NCI-H1694 treated with DMSO at 0.1 percent for 48 hours (cell line): ENCODE results near the gene ETFA.
"Not testable (repeated sequence)": the region's sequence is repeated elsewhere in the genome, so short reads cannot be mapped to it uniquely, and the experiment has no call there.

ENCODE experiments used
- DNase-seq: peaks from one replicate; lab custom pipeline; 2025; lab: John Stamatoyannopoulos, UW

ETFA gene

GRCh38 chr15:76270876-76271275 lies 40.4 kb downstream of the ETFA start:
- DNase-seq = no peak

GRCh38 chr15:76267077-76267476 lies 44.2 kb downstream of the ETFA start:
- DNase-seq = no peak

GRCh38 chr15:76265769-76266168 lies 45.5 kb downstream of the ETFA start:
- DNase-seq = not testable (repeated sequence)

GRCh38 chr15:76260246-76260938 lies 50.9 kb downstream of the ETFA start:
- DNase-seq = no peak

- DNase-seq = no peak
Measured at GRCh38 chr15:76259392-76259791, 51.9 kb downstream of the ETFA start.

- DNase-seq = no peak
Measured at GRCh38 chr15:76258460-76258859, 52.8 kb downstream of the ETFA start.

- no peak for DNase-seq
Measured at GRCh38 chr15:76253691-76254473, 57.4 kb downstream of the ETFA start.

- no peak for DNase-seq
Measured at GRCh38 chr15:76252249-76252648, 59.0 kb downstream of the ETFA start.

- DNase-seq = no peak
Measured at GRCh38 chr15:76251717-76252116, 59.6 kb downstream of the ETFA start.

GRCh38 chr15:76245072-76245610 lies 66.1 kb downstream of the ETFA start:
- no peak for DNase-seq

GRCh38 chr15:76239786-76240185 lies 71.5 kb downstream of the ETFA start:
- DNase-seq = no peak

GRCh38 chr15:76236350-76236749 lies 74.9 kb downstream of the ETFA start:
- DNase-seq = no peak

- DNase-seq = peak; percentile 52
Measured at GRCh38 chr15:76235186-76235826, 76.0 kb downstream of the ETFA start.

- DNase-seq = no peak
Measured at GRCh38 chr15:76234337-76234889, 76.9 kb downstream of the ETFA start.

- no peak for DNase-seq
Measured at GRCh38 chr15:76233921-76234320, 77.3 kb downstream of the ETFA start.

GRCh38 chr15:76229266-76229665 lies 82.0 kb downstream of the ETFA start:
- no peak for DNase-seq

GRCh38 chr15:76223521-76223920 lies 87.7 kb downstream of the ETFA start:
- DNase-seq = no peak

- no peak for DNase-seq
Measured at GRCh38 chr15:76222159-76222558, 89.1 kb downstream of the ETFA start.

GRCh38 chr15:76221085-76221767 lies 90.0 kb downstream of the ETFA start:
- no peak for DNase-seq

GRCh38 chr15:76217882-76218217 lies 93.4 kb downstream of the ETFA start:
- no peak for DNase-seq

GRCh38 chr15:76217029-76217881 lies 94.0 kb downstream of the ETFA start:
- no peak for DNase-seq
